HepG2 (cell line): ENCODE data around the gene ADAMTS4. TPM values are rescaled to one million over a fixed set of nuclear protein-coding genes. Genes with fewer than 3 reads are reported as not detected.

ENCODE experiments used
- ARID3A ChIP-seq: IDR thresholded peaks from 2 replicates; pipeline ENCODE4 v1.6.1; 2012; ENCODE audit warnings: low read depth, low read length, improper control_type of control experiment
- ATF2 ChIP-seq: sonication (generic); formaldehyde crosslinking; IDR thresholded peaks from 2 replicates; pipeline ENCODE4 v1.4.0; 2020; ENCODE audit warnings: missing genetic modification reagents
- GTF2F1 ChIP-seq: fragments of 150-350 bp; IDR thresholded peaks from 2 replicates; pipeline ENCODE4 v1.6.1; 2014; ENCODE audit warnings: low read length
- HDAC1 ChIP-seq: sonication (generic); formaldehyde crosslinking; IDR thresholded peaks from 2 replicates; pipeline ENCODE4 v1.5.1; 2020; ENCODE audit warnings: mild to moderate bottlenecking, missing genetic modification reagents
- ISX ChIP-seq: sonication (generic); formaldehyde crosslinking; conservative IDR thresholded peaks from 2 replicates; pipeline ENCODE4 v1.5.0; 2020; ENCODE audit warnings: missing genetic modification reagents
- JUND ChIP-seq: sonication (generic); formaldehyde crosslinking; IDR thresholded peaks from 2 replicates; pipeline ENCODE4 v1.8.0; 2022; ENCODE audit warnings: mild to moderate bottlenecking, missing genetic modification reagents
- POLR2G ChIP-seq: fragments of 200-400 bp; formaldehyde crosslinking; IDR thresholded peaks from 2 replicates; pipeline ENCODE4 v1.6.1; 2018; ENCODE audit warnings: mild to moderate bottlenecking, low read depth, low read length, moderate library complexity
- RXRB ChIP-seq: IDR thresholded peaks from 2 replicates; pipeline ENCODE4 v1.6.1; 2016; ENCODE audit warnings: borderline replicate concordance, missing genetic modification reagents, missing compliant biosample characterization
- TGIF2 ChIP-seq: IDR thresholded peaks from 2 replicates; pipeline ENCODE4 v1.6.1; 2016; ENCODE audit warnings: control low read depth, missing compliant biosample characterization
- ZBTB21 ChIP-seq: sonication (generic); formaldehyde crosslinking; IDR thresholded peaks from 2 replicates; pipeline ENCODE4 v1.4.0; 2020; ENCODE audit warnings: missing genetic modification reagents
- ZC3H4 ChIP-seq: sonication (generic); formaldehyde crosslinking; IDR thresholded peaks from 2 replicates; pipeline ENCODE4 v1.4.0; 2020; ENCODE audit warnings: missing genetic modification reagents, borderline replicate concordance
- ZFP1 ChIP-seq: IDR thresholded peaks from 2 replicates; pipeline ENCODE4 v1.6.1; 2016
- ZFP82 ChIP-seq: sonication (generic); formaldehyde crosslinking; IDR thresholded peaks from 2 replicates; pipeline ENCODE4 v1.5.1; 2020; ENCODE audit warnings: mild to moderate bottlenecking, missing genetic modification reagents, borderline replicate concordance
- ZNF460 ChIP-seq: sonication (generic); formaldehyde crosslinking; IDR thresholded peaks from 2 replicates; pipeline ENCODE4 v1.5.1; 2020; ENCODE audit warnings: missing genetic modification reagents, mild to moderate bottlenecking, borderline replicate concordance
- ZNF747 ChIP-seq: sonication (generic); formaldehyde crosslinking; IDR thresholded peaks from 2 replicates; pipeline ENCODE4 v1.8.1; 2023; ENCODE audit warnings: missing genetic modification reagents, mild to moderate bottlenecking, borderline replicate concordance
- ZNF75D ChIP-seq: sonication (generic); formaldehyde crosslinking; IDR thresholded peaks from 2 replicates; pipeline ENCODE4 v1.8.1; 2023; ENCODE audit warnings: missing genetic modification reagents, mild to moderate bottlenecking, borderline replicate concordance
- polyA plus RNA-seq, 8 experiments: library from polyadenylated mRNA; depleted of rRNA in 3 of 8; stranded (reverse) in 7 of 8; unstranded in 1 of 8; fragments of >200 nt; fragmentation: Illumina TruSeq in 4 of 8; extraction: Trizol in 4 of 8; gene quantifications; 2 replicates each; pipeline versions ENCODE4 v1.2.1 to v1.2.3, GENCODE V29; 2011 to 2016; ENCODE audit warnings: low read depth in 4 of 8, missing spikeins in 1 of 8, mixed read lengths in 1 of 8; ENCODE audit not compliant: insufficient read depth in 1 of 8
- total RNA-seq, 5 experiments: library from RNA; depleted of rRNA; stranded (reverse); fragments of >200 nt; fragmentation: Illumina TruSeq; extraction: Trizol; gene quantifications; 2 replicates each; pipeline ENCODE4 v1.2.3, GENCODE V29; 2016; ENCODE audit warnings: low read depth in 1 of 5
- TF ChIP-seq, protein P1 (sequence below): sonication (generic); formaldehyde crosslinking; IDR thresholded peaks from one replicate; pipeline ENCODE4 v1.5.1; 2020; ENCODE audit warnings: mild to moderate bottlenecking, missing genetic modification reagents; ENCODE audit errors: not compliant biosample characterization

ADAMTS4 gene
- total and polyA plus RNA-seq, 2 of the 13 experiments (the other 11 are each of a cell fraction or from before 2014, with no cell fraction given) = 0.51 to 1.7 TPM

GRCh38 chr1:161238039-161238473 is 39.2 kb upstream of the ADAMTS4 start, which contains the start of gene NR1I3 (continued):
- TF ChIP-seq ATF2 (CRISPR knock-in tag) (peak; percentile 61; the same call in 1 of the 2 replicates), ZNF75D (CRISPR knock-in tag) (no peak), ZFP82 (CRISPR knock-in tag) (no peak), ZFP1 (CRISPR knock-in tag) (no peak), POLR2G (no peak), ISX (CRISPR knock-in tag) (no peak), RXRB (CRISPR knock-in tag) (peak; percentile 80), HDAC1 (CRISPR knock-in tag) (peak; percentile 83), GTF2F1 (no peak), ARID3A (peak; percentile 24), ZC3H4 (no peak), ZNF747 (CRISPR knock-in tag) (0 out of 2 replicates have a peak, but pooled peaks have one; percentile 59), ZBTB21 (CRISPR knock-in tag) (no peak), JUND (CRISPR knock-in tag) (no peak), TGIF2 (CRISPR knock-in tag) (no peak), ZNF460 (CRISPR knock-in tag) (no peak; the same call in 1 of the 2 replicates)
- TF ChIP-seq, protein P1, sequence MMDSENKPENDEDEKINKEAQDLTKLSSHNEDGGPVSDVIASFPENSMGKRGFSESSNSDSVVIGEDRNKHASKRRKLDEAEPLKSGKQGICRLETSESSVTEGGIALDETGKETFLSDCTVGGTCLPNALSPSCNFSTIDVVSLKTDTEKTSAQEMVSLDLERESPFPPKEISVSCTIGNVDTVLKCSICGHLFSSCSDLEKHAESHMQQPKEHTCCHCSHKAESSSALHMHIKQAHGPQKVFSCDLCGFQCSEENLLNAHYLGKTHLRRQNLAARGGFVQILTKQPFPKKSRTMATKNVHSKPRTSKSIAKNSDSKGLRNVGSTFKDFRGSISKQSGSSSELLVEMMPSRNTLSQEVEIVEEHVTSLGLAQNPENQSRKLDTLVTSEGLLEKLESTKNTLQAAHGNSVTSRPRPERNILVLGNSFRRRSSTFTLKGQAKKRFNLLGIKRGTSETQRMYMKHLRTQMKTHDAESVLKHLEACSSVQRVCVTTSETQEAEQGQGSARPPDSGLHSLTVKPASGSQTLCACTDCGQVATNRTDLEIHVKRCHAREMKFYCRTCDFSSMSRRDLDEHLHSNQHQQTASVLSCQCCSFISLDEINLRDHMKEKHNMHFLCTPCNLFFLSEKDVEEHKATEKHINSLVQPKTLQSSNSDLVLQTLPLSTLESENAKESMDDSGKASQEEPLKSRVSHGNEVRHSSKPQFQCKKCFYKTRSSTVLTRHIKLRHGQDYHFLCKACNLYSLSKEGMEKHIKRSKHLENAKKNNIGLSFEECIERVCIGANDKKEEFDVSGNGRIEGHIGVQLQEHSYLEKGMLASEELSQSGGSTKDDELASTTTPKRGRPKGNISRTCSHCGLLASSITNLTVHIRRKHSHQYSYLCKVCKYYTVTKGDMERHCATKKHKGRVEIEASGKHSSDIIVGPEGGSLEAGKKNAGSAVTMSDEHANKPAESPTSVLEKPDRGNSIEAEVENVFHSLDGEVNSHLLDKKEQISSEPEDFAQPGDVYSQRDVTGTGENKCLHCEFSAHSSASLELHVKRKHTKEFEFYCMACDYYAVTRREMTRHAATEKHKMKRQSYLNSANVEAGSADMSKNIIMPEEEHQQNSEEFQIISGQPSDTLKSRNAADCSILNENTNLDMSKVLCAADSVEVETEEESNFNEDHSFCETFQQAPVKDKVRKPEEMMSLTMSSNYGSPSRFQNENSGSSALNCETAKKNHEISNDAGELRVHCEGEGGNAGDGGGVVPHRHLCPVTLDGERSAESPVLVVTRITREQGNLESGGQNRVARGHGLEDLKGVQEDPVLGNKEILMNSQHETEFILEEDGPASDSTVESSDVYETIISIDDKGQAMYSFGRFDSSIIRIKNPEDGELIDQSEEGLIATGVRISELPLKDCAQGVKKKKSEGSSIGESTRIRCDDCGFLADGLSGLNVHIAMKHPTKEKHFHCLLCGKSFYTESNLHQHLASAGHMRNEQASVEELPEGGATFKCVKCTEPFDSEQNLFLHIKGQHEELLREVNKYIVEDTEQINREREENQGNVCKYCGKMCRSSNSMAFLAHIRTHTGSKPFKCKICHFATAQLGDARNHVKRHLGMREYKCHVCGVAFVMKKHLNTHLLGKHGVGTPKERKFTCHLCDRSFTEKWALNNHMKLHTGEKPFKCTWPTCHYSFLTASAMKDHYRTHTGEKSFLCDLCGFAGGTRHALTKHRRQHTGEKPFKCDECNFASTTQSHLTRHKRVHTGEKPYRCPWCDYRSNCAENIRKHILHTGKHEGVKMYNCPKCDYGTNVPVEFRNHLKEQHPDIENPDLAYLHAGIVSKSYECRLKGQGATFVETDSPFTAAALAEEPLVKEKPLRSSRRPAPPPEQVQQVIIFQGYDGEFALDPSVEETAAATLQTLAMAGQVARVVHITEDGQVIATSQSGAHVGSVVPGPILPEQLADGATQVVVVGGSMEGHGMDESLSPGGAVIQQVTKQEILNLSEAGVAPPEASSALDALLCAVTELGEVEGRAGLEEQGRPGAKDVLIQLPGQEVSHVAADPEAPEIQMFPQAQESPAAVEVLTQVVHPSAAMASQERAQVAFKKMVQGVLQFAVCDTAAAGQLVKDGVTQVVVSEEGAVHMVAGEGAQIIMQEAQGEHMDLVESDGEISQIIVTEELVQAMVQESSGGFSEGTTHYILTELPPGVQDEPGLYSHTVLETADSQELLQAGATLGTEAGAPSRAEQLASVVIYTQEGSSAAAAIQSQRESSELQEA (CRISPR knock-in tag) = no peak
